Stomach (tissue), 4 donors: Measurements from ENCODE around the gene RIMBP2.
"Not testable (repeated sequence)": the region's sequence is repeated elsewhere in the genome, so short reads cannot be mapped to it uniquely, and the experiment has no call there.

Source experiments
- EP300 ChIP-seq: sonication (generic); formaldehyde crosslinking; IDR thresholded peaks from one replicate; pipeline ENCODE4 v1.6.1; 2017; ENCODE audit warnings: antibody characterized with exemption
- POLR2A ChIP-seq, 4 donors: fragments of 450-650 bp; IDR thresholded peaks; one replicate each; pipeline ENCODE4 v1.6.1; 2016; ENCODE audit warnings: antibody characterized with exemption in 4 of 4, control low read depth in 2 of 4, mild to moderate bottlenecking in 1 of 4, moderate library complexity in 1 of 4
- POLR2AphosphoS5 ChIP-seq, 3 donors: sonication (generic); formaldehyde crosslinking; IDR thresholded peaks; one replicate each; pipeline ENCODE4 v1.6.1; 2016; ENCODE audit warnings: antibody characterized with exemption in 3 of 3
- TF ChIP-seq, protein P1 (sequence below), 7 experiments: fragments of 450-650 bp in 4 of 7; fragments of 200-600 bp in 3 of 7; sonication (generic) in 3 of 7; IDR thresholded peaks; one replicate each; pipeline ENCODE4 v1.5.1; 2016 to 2019; ENCODE audit warnings: antibody characterized with exemption in 7 of 7, control low read depth in 2 of 7, mild to moderate bottlenecking in 1 of 7

DNA sequence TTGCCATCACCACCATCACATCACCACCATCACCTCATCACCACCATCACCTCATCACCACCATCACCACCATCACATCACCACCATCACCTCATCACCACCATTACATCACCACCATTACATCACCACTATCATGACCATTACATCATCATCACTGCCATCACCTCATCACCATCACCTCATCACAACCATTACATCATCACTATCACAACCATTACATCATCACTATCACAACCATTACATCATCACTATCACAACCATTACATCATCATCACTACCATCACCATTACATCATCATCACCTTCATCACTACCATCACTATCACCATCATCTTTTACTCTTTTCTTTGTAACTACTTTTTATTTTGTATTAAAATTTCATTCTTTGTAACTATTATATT lies 131.6 kb downstream of the RIMBP2 start:
- not testable (repeated sequence) for TF ChIP-seq POLR2A (IDR thresholded peaks at IDR 0.05); EP300; POLR2AphosphoS5 (IDR thresholded peaks at IDR 0.05)
- TF ChIP-seq, protein P1, sequence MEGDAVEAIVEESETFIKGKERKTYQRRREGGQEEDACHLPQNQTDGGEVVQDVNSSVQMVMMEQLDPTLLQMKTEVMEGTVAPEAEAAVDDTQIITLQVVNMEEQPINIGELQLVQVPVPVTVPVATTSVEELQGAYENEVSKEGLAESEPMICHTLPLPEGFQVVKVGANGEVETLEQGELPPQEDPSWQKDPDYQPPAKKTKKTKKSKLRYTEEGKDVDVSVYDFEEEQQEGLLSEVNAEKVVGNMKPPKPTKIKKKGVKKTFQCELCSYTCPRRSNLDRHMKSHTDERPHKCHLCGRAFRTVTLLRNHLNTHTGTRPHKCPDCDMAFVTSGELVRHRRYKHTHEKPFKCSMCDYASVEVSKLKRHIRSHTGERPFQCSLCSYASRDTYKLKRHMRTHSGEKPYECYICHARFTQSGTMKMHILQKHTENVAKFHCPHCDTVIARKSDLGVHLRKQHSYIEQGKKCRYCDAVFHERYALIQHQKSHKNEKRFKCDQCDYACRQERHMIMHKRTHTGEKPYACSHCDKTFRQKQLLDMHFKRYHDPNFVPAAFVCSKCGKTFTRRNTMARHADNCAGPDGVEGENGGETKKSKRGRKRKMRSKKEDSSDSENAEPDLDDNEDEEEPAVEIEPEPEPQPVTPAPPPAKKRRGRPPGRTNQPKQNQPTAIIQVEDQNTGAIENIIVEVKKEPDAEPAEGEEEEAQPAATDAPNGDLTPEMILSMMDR (IDR thresholded peaks at IDR 0.05) = not testable (repeated sequence)
